Activated CD8-positive, alpha-beta memory T cell treated with anti-CD3 and anti-CD28 coated beads for 4 hours (primary cell): Measurements from ENCODE around the gene PPP2R5C.
"Not testable (repeated sequence)": the region's sequence is repeated elsewhere in the genome, so short reads cannot be mapped to it uniquely, and the experiment has no call there.

Source experiments
- DNase-seq, 2 donors: peaks; one replicate each; pipeline ENCODE4 v3.0.0-alpha.2; 2020; ENCODE audit warnings: low read depth in 2 of 2

Gene PPP2R5C

DNA sequence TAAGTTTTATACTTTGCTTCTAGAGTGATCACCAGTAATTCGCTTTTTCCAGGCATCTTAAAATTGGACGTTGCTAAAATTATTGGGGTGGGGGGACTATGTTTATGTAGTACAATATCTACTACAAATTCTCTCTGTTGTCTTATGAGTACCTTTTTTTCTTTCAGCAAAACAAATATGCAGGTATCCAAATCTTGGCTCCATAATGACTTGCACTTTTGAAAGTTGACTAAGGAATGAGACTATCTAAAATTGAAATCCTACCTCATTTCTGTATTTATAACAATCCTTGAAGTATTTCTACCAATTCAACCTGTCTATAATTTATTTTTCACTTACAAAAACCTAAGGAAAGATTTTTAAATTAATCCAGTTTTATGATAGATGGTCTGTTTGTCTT is 205.2 kb downstream of the PPP2R5C start:
- DNase-seq = no peak

DNA sequence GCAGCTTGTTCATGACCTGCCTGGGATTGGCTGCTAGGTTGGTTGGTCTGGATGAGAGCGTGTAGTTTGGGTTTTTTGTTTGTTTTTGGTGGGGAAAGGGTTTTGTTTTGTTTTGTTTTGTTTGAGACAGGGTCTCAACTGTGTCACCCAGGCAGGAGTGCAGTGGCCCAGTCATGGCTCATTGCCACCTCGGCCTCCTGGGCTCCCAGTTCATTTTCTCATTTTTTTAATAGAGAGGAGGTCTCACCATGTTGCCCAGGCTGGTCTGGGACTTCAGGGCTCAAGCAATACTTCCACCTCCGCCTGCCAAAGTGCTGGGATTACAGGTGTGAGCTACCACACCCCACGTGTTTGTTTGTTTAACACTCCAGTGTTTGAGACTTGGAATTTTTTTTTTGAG is 206.7 kb downstream of the PPP2R5C start:
- DNase-seq = no peak

DNA sequence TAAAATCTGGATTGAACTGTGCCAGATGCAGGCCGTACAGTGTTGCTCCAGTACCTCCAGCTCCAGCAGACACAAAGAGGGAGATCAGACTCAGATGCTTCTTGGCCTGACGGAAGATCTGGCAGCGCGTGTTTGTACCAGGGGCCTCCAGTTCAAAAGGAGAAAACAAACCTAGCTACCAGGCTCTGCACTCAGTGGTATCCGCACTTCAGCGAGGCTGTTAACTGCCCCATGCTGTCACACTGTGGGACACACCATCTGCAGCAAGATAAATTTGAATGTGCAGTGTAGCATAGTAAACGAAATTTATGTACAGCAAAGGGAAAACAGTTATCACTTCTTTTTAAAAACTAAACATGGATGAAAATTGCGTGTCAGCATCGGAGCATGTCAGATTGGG is 208.0 kb downstream of the PPP2R5C start:
- no peak for DNase-seq

DNA sequence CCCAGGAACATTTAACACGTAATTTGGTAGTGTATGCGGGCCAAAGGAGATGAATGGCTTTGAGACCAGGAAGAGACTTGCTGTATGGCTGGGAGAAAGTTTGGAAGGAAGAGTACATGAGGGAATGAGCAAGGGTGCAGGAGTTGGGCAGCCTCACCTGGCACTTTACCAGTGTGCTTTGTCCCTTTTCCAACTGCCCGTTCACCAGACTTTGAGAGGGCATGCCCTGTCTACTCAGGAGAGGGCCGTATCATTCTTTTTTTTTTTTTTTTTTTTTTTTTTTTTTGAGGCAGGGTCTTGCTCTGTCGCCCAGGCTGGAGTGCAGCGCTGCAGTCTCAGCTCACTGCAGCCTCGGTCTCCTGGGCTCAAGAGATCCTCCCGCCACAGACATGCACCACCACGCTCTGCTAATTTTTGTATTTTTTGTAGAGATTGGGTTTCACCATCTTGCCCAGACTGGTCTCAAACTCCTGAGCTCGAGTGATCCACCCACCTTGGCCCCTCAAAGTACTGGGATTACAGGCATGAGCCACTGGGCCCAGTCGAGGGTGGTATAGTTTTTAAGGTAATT is 209.4 kb downstream of the PPP2R5C start:
- no peak for DNase-seq

DNA sequence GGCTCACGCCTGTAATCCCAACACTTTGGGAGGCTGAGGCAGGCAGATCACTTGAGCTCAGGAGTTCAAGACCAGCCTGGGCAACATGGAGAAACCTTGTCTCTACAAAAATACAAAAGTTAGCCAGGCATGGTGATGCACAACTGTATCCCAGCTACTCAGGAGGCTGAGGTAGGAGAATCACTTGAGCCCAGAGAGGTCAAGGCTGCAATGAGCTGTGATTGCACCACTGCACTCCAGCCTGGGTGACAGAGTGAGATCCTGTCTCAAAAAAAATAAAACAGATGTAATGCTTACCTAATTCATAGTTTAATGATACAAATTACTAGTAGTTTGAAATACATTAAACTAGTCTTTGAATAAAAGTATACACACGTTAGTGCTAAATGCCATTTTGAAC is 209.9 kb downstream of the PPP2R5C start:
- DNase-seq = not testable (repeated sequence)

DNA sequence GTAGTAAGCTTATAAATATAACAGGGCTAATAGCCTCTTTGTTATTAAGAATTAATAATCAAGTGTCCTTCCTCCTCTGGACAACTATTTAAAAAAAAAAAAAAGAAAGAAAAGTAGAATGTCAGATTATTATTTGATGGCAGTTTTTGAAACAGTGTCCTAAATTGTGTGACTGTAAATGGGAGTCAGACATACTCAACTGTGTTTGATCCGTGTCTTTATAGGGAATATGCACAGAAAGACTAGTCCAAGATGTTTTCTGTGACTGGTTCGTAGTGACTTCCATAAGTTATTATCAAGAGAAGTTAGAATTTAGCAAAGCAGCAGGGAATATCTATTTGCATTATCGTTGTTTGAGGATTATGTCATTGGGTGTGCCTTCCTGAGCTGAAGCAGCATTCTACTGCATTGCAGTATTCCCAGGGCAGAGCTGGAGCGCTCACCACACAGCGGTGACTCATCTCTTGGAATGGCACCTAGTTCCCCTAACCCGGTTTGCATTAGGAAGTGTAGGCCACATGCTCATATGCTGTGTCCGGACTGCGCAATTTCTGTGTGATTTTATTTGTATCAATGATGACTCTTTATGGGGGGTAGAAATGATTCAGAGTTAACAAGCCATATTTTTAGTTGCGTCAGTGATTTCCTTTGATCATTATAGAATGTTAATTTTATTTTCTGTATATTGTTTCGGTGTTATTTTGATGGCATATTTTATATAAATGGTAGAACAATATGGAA is 210.8 kb downstream of the PPP2R5C start:
- DNase-seq = no peak

DNA sequence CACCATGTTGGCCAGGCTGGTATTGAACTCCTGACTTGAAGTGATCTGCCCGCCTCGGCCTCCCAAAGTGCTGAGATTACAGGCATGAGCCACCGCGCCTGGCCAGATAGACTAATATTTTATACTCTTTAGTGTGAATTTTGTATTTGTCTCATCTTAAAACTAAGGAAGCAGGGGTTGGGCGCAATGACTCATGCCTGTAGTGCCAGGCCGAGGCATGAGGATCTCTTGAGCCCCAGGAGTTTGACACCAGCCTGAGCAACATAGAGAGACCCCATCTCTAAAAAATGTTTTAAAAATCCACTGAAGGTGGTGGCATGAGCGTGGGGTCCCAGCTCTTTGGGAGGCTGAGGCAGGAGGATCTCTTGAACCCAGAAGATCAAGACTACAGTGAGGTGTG is 211.8 kb downstream of the PPP2R5C start:
- no peak for DNase-seq

DNA sequence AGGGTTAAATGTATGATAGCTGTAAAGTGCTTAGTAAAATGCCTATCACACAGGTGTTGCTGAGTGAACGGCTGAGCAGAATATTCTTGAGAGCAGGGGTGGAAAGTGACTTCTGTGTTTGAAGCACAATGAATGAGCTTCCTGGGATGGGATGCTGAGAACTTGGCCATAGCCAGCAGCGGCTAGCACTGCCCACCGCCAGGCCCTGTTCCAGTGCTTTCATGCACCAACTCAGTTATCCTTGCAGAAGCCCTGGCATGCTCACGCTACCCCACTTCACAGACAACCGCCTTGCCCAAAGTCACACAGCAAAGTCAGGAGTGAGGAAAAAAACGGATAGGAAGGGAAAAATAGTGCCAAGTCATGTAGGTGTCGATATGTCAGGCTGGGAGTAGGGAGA is 213.7 kb downstream of the PPP2R5C start:
- no peak for DNase-seq
